ENCODE measurements around the gene ANKRD33B.

- TF ChIP-seq CTCF (optimal IDR thresholded peaks at IDR 0.05 in 1 of 3, IDR thresholded peaks at IDR 0.05 in 1 of 3, conservative IDR thresholded peaks at IDR 0.05 in 1 of 3; ENCODE audit: extremely low read depth in 1 of 3, insufficient read depth in 2 of 3, low read length in 3 of 3) (no peak), EZH2 (IDR thresholded peaks at IDR 0.05; ENCODE audit: low read length) (no peak)
Observed at GRCh38 chr5:10655972-10656830, 92.3 kb downstream of the ANKRD33B start.

Data from keratinocyte (primary cell).